Spleen (tissue), 13 donors: ENCODE data around the gene ARHGEF37. TPM values are rescaled to one million over a fixed set of nuclear protein-coding genes. Genes with fewer than 3 reads are reported as not detected.
"Not testable (repeated sequence)": the region's sequence is repeated elsewhere in the genome, so short reads cannot be mapped to it uniquely, and the experiment has no call there.

ENCODE experiments used
- DNase-seq: peaks from one replicate; pipeline ENCODE4 v3.0.0-alpha.2; 2020
- H3K27ac ChIP-seq, 8 donors: fragments of 200-600 bp; sonication (generic) in 7 of 8; 1 replicate in 4 of 8; 2 replicates in 4 of 8; pipeline versions ENCODE4 v1.5.0 to v1.8.0; 2016 to 2021; ENCODE audit warnings: inconsistent platforms in 4 of 8, mild to moderate bottlenecking in 4 of 8, moderate library complexity in 1 of 8
- H3K27me3 ChIP-seq, 7 donors: fragments of 200-600 bp; sonication (generic) in 6 of 7; replicated peaks in 1 of 7; 1 replicate in 4 of 7; 2 replicates in 3 of 7; pipeline versions ENCODE4 v1.5.0 to v1.8.0; 2016 to 2021; ENCODE audit warnings: inconsistent platforms in 3 of 7, mild to moderate bottlenecking in 1 of 7
- H3K36me3 ChIP-seq, 6 donors: fragments of 200-600 bp; sonication (generic) in 5 of 6; 1 replicate in 4 of 6; 2 replicates in 2 of 6; pipeline versions ENCODE4 v1.5.0 to v1.8.0; 2016 to 2021; ENCODE audit warnings: inconsistent platforms in 2 of 6
- H3K4me1 ChIP-seq, 6 donors: fragments of 200-600 bp; sonication (generic) in 5 of 6; 1 replicate in 3 of 6; 2 replicates in 3 of 6; pipeline versions ENCODE4 v1.5.0 to v1.8.0; 2016 to 2021; ENCODE audit warnings: inconsistent platforms in 3 of 6
- H3K4me3 ChIP-seq, 8 donors: fragments of 200-600 bp; sonication (generic) in 7 of 8; 1 replicate in 4 of 8; 2 replicates in 4 of 8; pipeline versions ENCODE4 v1.5.0 to v1.8.0; 2016 to 2021; ENCODE audit warnings: inconsistent platforms in 4 of 8, mild to moderate bottlenecking in 4 of 8, moderate library complexity in 2 of 8
- H3K9me3 ChIP-seq, 8 donors: fragments of 200-600 bp; sonication (generic) in 7 of 8; 1 replicate in 4 of 8; 2 replicates in 4 of 8; pipeline versions ENCODE4 v1.5.0 to v1.8.0; 2016 to 2021; ENCODE audit warnings: inconsistent platforms in 4 of 8
- POLR2A ChIP-seq, 3 donors: fragments of 450-650 bp; IDR thresholded peaks; one replicate each; pipeline ENCODE4 v1.5.1; 2017; ENCODE audit warnings: antibody characterized with exemption in 3 of 3, mild to moderate bottlenecking in 1 of 3
- POLR2AphosphoS5 ChIP-seq, 3 donors: sonication (generic); formaldehyde crosslinking; IDR thresholded peaks; one replicate each; pipeline ENCODE4 v1.5.1; 2017; ENCODE audit warnings: antibody characterized with exemption in 3 of 3
- whole genome bisulfite sequencing, 5 donors: extraction: QIAGEN DNeasy Blood & Tissue Kit in 3 of 5; methylation state at CpG; one replicate each; pipeline versions ENCODE4 v1.1.5 to v1.1.7; 2013 to 2018; 5-methylcytosine and 5-hydroxymethylcytosine counted together
- intact Hi-C: fragments of 100-400 bp; cut with DNase I; formaldehyde crosslinking; loops from one replicate; pipeline ENCODE4 v1.15.0; 2023; ENCODE audit warnings: low total_unique reads
- long read RNA-seq, 2 donors: transcript quantifications; one replicate each; lab custom pipeline, GENCODE V29; 2026
- polyA plus RNA-seq, 3 donors: library from polyadenylated mRNA; stranded (reverse); fragments of 200-250 nt; gene quantifications; one replicate each; pipeline ENCODE4 v1.2.1, GENCODE V29; 2013
- total RNA-seq, 7 donors: library from RNA; depleted of rRNA in 3 of 7; stranded (reverse); fragments of >200 nt in 3 of 7; fragmentation: NEBNext Ultra II Directional in 4 of 7; extraction: Animal tissue kit (Norgen Biotek cat#: 25700) in 4 of 7; gene quantifications; one replicate each; pipeline versions ENCODE4 v1.1.0 to v1.2.1, GENCODE V29; 2016 to 2021
- TF ChIP-seq, protein P1 (sequence below), 11 experiments: fragments of 200-600 bp in 7 of 11; fragments of 450-650 bp in 4 of 11; sonication (generic) in 4 of 11; IDR thresholded peaks in 8 of 11; conservative IDR thresholded peaks in 3 of 11; 1 replicate in 7 of 11; 2 replicates in 4 of 11; pipeline versions ENCODE4 v1.4.0 to v1.8.0; 2016 to 2021; ENCODE audit warnings: antibody characterized with exemption in 11 of 11, inconsistent platforms in 4 of 11, mild to moderate bottlenecking in 1 of 11
- donor health status: healthy with polysubstance abuse.
- donor health status: DM: no; HTN: no; CAD: no; lungs with moderate emphysema.
- donor health status: DM: no; HTN: no; CAD: no.
- donor health status: Bipolar disorder and iron deficiency.
- donor health status: healthy.
- donor health status: DM: no; HTN: no; CAD: no.
- donor health status: DM: yes; HTN: yes; CAD: no.

The ARHGEF37 gene, protein sequence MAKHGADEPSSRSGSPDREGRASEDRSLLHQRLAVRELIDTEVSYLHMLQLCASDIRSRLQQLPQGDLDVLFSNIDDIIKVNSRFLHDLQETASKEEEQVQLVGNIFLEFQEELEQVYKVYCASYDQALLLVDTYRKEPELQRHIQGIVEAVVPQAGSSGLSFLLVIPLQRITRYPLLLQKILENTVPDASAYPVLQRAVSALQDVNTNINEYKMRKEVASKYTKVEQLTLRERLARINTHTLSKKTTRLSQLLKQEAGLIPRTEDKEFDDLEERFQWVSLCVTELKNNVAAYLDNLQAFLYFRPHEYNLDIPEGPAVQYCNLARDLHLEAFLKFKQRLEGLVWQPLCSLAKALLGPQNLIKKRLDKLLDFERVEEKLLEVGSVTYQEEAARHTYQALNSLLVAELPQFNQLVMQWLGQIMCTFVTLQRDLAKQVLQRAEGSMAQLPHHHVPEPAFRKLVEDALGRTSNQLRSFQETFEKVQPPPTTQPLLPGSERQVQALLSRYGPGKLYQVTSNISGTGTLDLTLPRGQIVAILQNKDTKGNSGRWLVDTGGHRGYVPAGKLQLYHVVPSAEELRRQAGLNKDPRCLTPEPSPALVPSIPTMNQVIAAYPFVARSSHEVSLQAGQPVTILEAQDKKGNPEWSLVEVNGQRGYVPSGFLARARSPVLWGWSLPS
- total RNA-seq (1 to 10 TPM in 6 of 7 donors, under 1 TPM in 1; 0.77 to 3.5 (median 1.4) TPM), polyA plus RNA-seq (1 to 10 TPM in 1 of 3 donors, under 1 TPM in 2; 0.99 to 1.3 (median 1.00) TPM)
- long read RNA-seq, donor 1: 0 reads
- long read RNA-seq, donor 2: 0 reads

DNA sequence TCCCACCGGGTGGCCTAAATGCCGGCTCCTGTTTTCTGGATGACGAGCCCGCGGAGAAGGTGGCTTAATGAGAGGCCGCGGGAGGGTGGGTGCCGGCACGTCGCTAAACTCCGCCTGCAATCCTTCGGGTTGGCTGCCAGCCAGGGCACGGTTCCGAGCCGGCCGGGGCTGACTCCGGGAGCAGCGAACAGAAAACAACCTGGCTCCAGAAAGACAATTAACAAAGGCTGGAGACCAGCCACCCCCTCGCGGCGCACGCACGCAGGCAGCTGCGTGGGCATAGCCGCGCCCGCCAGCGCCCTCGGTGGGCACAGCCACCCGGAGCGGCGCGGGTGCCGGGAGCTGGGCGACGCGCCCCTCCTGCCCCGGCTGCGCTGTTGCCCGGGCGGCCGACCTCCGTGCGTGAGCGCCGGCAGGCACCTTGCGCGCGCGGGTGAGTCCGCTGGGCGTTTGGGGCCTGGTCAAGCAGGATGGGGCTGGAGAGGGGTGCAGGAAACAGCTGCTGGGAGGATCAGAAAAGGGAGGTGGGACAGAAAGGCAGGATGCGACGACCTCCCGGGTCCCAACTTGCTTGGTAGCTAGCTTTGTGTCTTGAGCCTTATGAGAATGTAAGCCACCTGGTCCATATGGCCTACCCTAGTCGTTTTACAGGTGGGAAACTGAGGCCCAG, at the start of gene ARHGEF37:
Gene ARHGEF37 (plus strand): TSS at position 307 of the 670 bp plus-strand sequence. CDS start 16,272 bp downstream, outside the sequence.
- WGBS, 5 donors: 1 to 2% (median 2%) methylated on average over 18 to 56 of the region's 56 CpGs
- TF ChIP-seq, protein P1, sequence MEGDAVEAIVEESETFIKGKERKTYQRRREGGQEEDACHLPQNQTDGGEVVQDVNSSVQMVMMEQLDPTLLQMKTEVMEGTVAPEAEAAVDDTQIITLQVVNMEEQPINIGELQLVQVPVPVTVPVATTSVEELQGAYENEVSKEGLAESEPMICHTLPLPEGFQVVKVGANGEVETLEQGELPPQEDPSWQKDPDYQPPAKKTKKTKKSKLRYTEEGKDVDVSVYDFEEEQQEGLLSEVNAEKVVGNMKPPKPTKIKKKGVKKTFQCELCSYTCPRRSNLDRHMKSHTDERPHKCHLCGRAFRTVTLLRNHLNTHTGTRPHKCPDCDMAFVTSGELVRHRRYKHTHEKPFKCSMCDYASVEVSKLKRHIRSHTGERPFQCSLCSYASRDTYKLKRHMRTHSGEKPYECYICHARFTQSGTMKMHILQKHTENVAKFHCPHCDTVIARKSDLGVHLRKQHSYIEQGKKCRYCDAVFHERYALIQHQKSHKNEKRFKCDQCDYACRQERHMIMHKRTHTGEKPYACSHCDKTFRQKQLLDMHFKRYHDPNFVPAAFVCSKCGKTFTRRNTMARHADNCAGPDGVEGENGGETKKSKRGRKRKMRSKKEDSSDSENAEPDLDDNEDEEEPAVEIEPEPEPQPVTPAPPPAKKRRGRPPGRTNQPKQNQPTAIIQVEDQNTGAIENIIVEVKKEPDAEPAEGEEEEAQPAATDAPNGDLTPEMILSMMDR (IDR thresholded peaks at IDR 0.05 in 8 of 11, conservative IDR thresholded peaks at IDR 0.05 in 3 of 11): no peak
- TF ChIP-seq POLR2AphosphoS5 (IDR thresholded peaks at IDR 0.05): peak in 2 of 3 donors; percentile 53
- no peaks in the 10 kb centered on the region for H3K9me3 ChIP-seq
- no peaks in the 10 kb centered on the region for H3K36me3 ChIP-seq
- DNase-seq: peak; percentile 86
- H3K4me1 ChIP-seq: peaks cover 0 to 31% (median 18%) of the 10 kb centered on the region in 6 donors
- intact Hi-C loops: no loop called here
- H3K27ac ChIP-seq: peak within 1 kb of the TSS in 7 of 8 donors; percentile 24 to 67 (median 45)
- peaks cover 0 to 26% (median 4%) of the 10 kb centered on the region in 7 donors for H3K27me3 ChIP-seq
- peak within 1 kb of the TSS; percentile 32 to 72 (median 44) for H3K4me3 ChIP-seq

DNA sequence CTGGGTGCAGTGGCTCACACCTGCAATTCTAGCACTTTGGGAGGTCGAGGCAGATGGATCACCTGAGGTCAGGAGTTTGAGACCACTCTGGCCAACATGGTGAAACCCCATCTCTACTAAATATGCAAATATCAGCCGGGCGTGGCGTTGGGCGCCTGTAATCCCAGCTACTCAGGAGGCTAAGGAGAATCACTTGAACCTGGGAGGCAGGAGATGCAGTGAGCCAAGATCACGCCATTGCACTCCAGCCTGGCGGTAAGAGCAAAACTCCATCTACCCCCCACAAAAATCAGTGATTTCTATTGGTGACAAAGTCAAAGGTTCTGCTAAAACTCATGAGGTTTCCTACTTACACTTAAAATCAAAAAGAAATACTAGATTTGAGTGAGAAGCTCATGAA, 48.9 kb upstream of the ARHGEF37 start:
- H3K27me3 ChIP-seq: no peaks in the 10 kb centered on the region
- H3K4me3 ChIP-seq: no peak overlapping the region
- H3K9me3 ChIP-seq: no peaks in the 10 kb centered on the region
- no peak for DNase-seq
- peaks cover 0 to 62% (median 14%) of the 10 kb centered on the region in 6 donors for H3K36me3 ChIP-seq
- TF ChIP-seq, protein P1 (IDR thresholded peaks at IDR 0.05 in 8 of 11, conservative IDR thresholded peaks at IDR 0.05 in 3 of 11): no peak
- TF ChIP-seq POLR2A (IDR thresholded peaks at IDR 0.05) (no peak), POLR2AphosphoS5 (IDR thresholded peaks at IDR 0.05) (no peak)
- 84 to 91% (median 90%) methylated on average over 7 of the region's 7 CpGs for WGBS, 5 donors
- intact Hi-C loops: no loop called here
- no peak overlapping the region for H3K27ac ChIP-seq
- peaks cover 31 to 100% (median 96%) of the 10 kb centered on the region in 6 donors for H3K4me1 ChIP-seq

DNA sequence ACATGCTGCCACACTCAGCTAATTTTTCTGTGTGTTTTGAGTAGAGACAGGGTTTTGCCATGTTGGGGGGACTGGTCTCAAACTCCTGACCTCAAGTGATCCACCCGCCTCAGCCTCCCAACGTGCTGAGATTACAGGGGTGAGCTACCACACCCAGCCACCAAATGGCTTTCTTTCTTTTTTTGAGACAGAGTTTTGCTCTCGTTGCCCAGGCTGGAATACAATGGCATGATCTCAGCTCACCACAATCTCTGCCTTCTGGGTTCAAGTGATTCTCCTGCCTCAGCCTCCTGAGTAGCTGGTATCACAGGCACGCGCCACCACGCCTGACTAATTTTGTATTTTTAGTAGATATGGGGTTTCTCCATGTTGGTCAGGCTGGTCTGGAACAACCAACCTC, 45.5 kb upstream of the ARHGEF37 start:
- H3K27ac ChIP-seq, DNase-seq, H3K27me3 ChIP-seq, H3K9me3 ChIP-seq, intact Hi-C loops, H3K4me3 ChIP-seq: not testable (repeated sequence)
- H3K36me3 ChIP-seq: peaks cover 0 to 95% (median 23%) of the 10 kb centered on the region in 6 donors
- H3K4me1 ChIP-seq: peaks cover 21 to 99% (median 92%) of the 10 kb centered on the region in 6 donors
- 85 to 94% (median 90%) methylated on average over 6 of the region's 6 CpGs for WGBS, 5 donors

DNA sequence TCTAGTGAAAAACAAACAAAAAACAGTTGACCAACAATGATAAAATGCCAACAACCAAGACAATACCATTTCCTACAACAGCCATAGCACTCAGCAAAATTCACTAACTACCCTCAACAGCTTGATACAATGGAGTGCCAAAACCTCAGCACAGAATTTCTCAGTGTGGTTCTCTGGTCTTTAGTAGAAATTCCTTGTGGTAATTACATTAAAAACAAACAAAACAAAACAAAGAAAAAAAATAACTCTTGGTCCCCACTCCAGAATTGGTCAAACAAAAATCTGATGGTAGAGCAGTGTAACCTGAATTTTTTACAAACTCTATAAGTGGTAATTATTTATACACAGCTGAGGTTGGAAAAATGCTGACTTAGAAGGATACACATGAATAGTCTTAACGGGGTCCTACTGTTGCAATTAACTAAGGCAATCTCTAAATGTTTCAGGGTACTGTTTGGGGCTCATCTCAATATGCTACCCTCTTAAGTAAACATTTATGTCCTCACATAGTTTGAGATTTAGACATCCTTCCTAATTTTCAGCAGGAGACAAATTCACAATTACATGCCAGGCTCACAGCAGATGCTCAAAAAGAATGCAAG, 43.8 kb upstream of the ARHGEF37 start:
- no peak overlapping the region for H3K27ac ChIP-seq
- H3K9me3 ChIP-seq: no peaks in the 10 kb centered on the region
- peaks cover 0 to 94% (median 23%) of the 10 kb centered on the region in 6 donors for H3K36me3 ChIP-seq
- peaks cover 27 to 99% (median 90%) of the 10 kb centered on the region in 6 donors for H3K4me1 ChIP-seq
- intact Hi-C loops: no loop called here
- H3K4me3 ChIP-seq: no peak overlapping the region
- TF ChIP-seq, protein P1 (IDR thresholded peaks at IDR 0.05 in 8 of 11, conservative IDR thresholded peaks at IDR 0.05 in 3 of 11): no peak
- no peak for TF ChIP-seq POLR2A (IDR thresholded peaks at IDR 0.05)
- TF ChIP-seq POLR2AphosphoS5 (IDR thresholded peaks at IDR 0.05): no peak
- DNase-seq: no peak
- 45 to 67% (median 59%) methylated on average over 1 of the region's 1 CpG for WGBS, 5 donors
- H3K27me3 ChIP-seq: no peaks in the 10 kb centered on the region
